ENCODE results near the gene RMRP.

The RMRP gene

GRCh38 chr9:35656348-35656747, 1.5 kb downstream of the RMRP start:
- Histone ChIP-seq H3F3A (ENCODE audit: insufficient read depth) (peaks cover 37% of the 10 kb centered on the region), H3K79me2 (ENCODE audit: insufficient read depth, low read length) (peaks cover 5% of the 10 kb centered on the region; the same call in 1 of the 2 replicates), H3K27ac (ENCODE audit: low read depth, low read length) (no peak overlapping the region), H4K20me1 (ENCODE audit: low read depth, low read length) (no peaks in the 10 kb centered on the region), H3K9me3 (ENCODE audit: insufficient read depth, low read length) (no peaks in the 10 kb centered on the region), H3K4me2 (ENCODE audit: low read depth, low read length, poor library complexity, severe bottlenecking) (no peak overlapping the region), H3K9me2 (replicated peaks; ENCODE audit: insufficient read depth, low read length) (no peaks in the 10 kb centered on the region), H3K4me3 (ENCODE audit: insufficient read depth, low read length, poor library complexity, severe bottlenecking) (no peak overlapping the region), H3K36me3 (ENCODE audit: low read length) (no peaks in the 10 kb centered on the region), H3K9ac (ENCODE audit: low read length) (no peak overlapping the region), H3K27me3 (ENCODE audit: low read length) (no peaks in the 10 kb centered on the region), H2AFZ (ENCODE audit: low read depth, low read length, severe bottlenecking) (no peak overlapping the region)
- no peak for TF ChIP-seq EZH2phosphoT487 (conservative IDR thresholded peaks at IDR 0.05; ENCODE audit: low read length)
- TF ChIP-seq CTCF (IDR thresholded peaks at IDR 0.05; ENCODE audit: insufficient read depth, low read length, poor library complexity, severe bottlenecking) = no peak

- Histone ChIP-seq H3K36me3 (ENCODE audit: low read length) (no peaks in the 10 kb centered on the region), H4K20me1 (ENCODE audit: low read depth, low read length) (no peaks in the 10 kb centered on the region), H3F3A (ENCODE audit: insufficient read depth) (peaks cover 37% of the 10 kb centered on the region), H3K79me2 (ENCODE audit: insufficient read depth, low read length) (peaks cover 10% of the 10 kb centered on the region), H2AFZ (ENCODE audit: low read depth, low read length, severe bottlenecking) (no peak overlapping the region), H3K9ac (ENCODE audit: low read length) (no peak overlapping the region), H3K9me3 (ENCODE audit: insufficient read depth, low read length) (no peaks in the 10 kb centered on the region), H3K9me2 (replicated peaks; ENCODE audit: insufficient read depth, low read length) (no peaks in the 10 kb centered on the region), H3K27me3 (ENCODE audit: low read length) (no peaks in the 10 kb centered on the region), H3K4me2 (ENCODE audit: low read depth, low read length, poor library complexity, severe bottlenecking) (no peak overlapping the region), H3K27ac (ENCODE audit: low read depth, low read length) (no peak overlapping the region), H3K4me3 (ENCODE audit: insufficient read depth, low read length, poor library complexity, severe bottlenecking) (no peak overlapping the region)
- TF ChIP-seq CTCF (IDR thresholded peaks at IDR 0.05; ENCODE audit: insufficient read depth, low read length, poor library complexity, severe bottlenecking) = no peak
- TF ChIP-seq EZH2phosphoT487 (conservative IDR thresholded peaks at IDR 0.05; ENCODE audit: low read length) = no peak
These were observed 4.2 kb downstream of the RMRP start for GRCh38 chr9:35653611-35654010.

GRCh38 chr9:35652829-35653209, 5.0 kb downstream of the RMRP start:
- Histone ChIP-seq H3K4me2 (ENCODE audit: low read depth, low read length, poor library complexity, severe bottlenecking) (no peak overlapping the region), H3K36me3 (ENCODE audit: low read length) (no peaks in the 10 kb centered on the region), H3K4me3 (ENCODE audit: insufficient read depth, low read length, poor library complexity, severe bottlenecking) (no peak overlapping the region), H3K9me2 (replicated peaks; ENCODE audit: insufficient read depth, low read length) (no peaks in the 10 kb centered on the region), H4K20me1 (ENCODE audit: low read depth, low read length) (no peaks in the 10 kb centered on the region), H3K27me3 (ENCODE audit: low read length) (no peaks in the 10 kb centered on the region), H3K9me3 (ENCODE audit: insufficient read depth, low read length) (no peaks in the 10 kb centered on the region), H3K9ac (ENCODE audit: low read length) (no peak overlapping the region), H3K79me2 (ENCODE audit: insufficient read depth, low read length) (peaks cover 10% of the 10 kb centered on the region), H2AFZ (ENCODE audit: low read depth, low read length, severe bottlenecking) (no peak overlapping the region), H3F3A (ENCODE audit: insufficient read depth) (peaks cover 42% of the 10 kb centered on the region), H3K27ac (ENCODE audit: low read depth, low read length) (no peak overlapping the region)
- TF ChIP-seq CTCF (IDR thresholded peaks at IDR 0.05; ENCODE audit: insufficient read depth, low read length, poor library complexity, severe bottlenecking) = no peak
- no peak for TF ChIP-seq EZH2phosphoT487 (conservative IDR thresholded peaks at IDR 0.05; ENCODE audit: low read length)

Data from SU-DHL-6 (cell line).